Pancreas (tissue), 10 donors: ENCODE results near the gene RAB3IP. TPM values are rescaled to one million over a fixed set of nuclear protein-coding genes. Genes with fewer than 3 reads are reported as not detected.
A peak's percentile ranks its signal among the peaks of the same experiment; 100 is the strongest.

Experiments used
- ATAC-seq, 4 donors: fragments of 200-7000 bp; cut with Tn5 transposase; one replicate each; pipeline versions ENCODE4 v1.8.0 to v1.9.1; 2020; ENCODE audit warnings: mild to moderate bottlenecking in 4 of 4, moderate library complexity in 4 of 4
- DNase-seq, 6 donors: peaks; one replicate each; pipeline ENCODE4 v3.0.0-alpha.2; 2020
- FAIRE-seq: peaks from 2 replicates; lab custom pipeline; 2012; peaks lifted over from hg19 to GRCh38; lab: Jason Lieb, UNC
- H3K27ac ChIP-seq, 4 donors: fragments of 200-600 bp; sonication (generic); 1 replicate in 3 of 4; 2 replicates in 1 of 4; pipeline versions ENCODE4 v1.5.0 to v1.8.0; 2020
- H3K27me3 ChIP-seq, 4 donors: fragments of 200-600 bp; one replicate each; pipeline ENCODE4 v1.8.0; 2021
- H3K36me3 ChIP-seq, 3 donors: fragments of 200-600 bp; sonication (generic) in 1 of 3; one replicate each; pipeline versions ENCODE4 v1.5.0 to v1.8.0; 2020 to 2021
- H3K4me1 ChIP-seq, 3 donors: fragments of 200-600 bp; one replicate each; pipeline ENCODE4 v1.8.0; 2021
- H3K4me3 ChIP-seq, 4 donors: fragments of 200-600 bp; sonication (generic) in 2 of 4; one replicate each; pipeline versions ENCODE4 v1.5.0 to v1.8.0; 2020 to 2021
- H3K9me3 ChIP-seq, 4 donors: fragments of 200-600 bp; one replicate each; pipeline ENCODE4 v1.8.0; 2021
- WGBS, 2 donors: extraction: QIAGEN DNeasy Blood & Tissue Kit; methylation state at CpG; one replicate each; pipeline ENCODE4 v1.1.7; 2013; 5-methylcytosine and 5-hydroxymethylcytosine counted together
- intact Hi-C, 3 donors: fragments of 100-400 bp; cut with DNase I; formaldehyde crosslinking; loops; one replicate each; pipeline versions ENCODE4 v1.11.1 to v1.14.2; 2022
- polyA plus RNA-seq, 2 donors: library from polyadenylated mRNA; stranded (reverse); fragments of 200-250 nt; gene quantifications; one replicate each; pipeline ENCODE4 v1.2.3, GENCODE V29; 2013
- total RNA-seq, 6 donors: library from RNA; stranded (reverse); fragmentation: NEBNext Ultra II Directional in 4 of 6; extraction: Animal tissue kit (Norgen Biotek cat#: 25700) in 4 of 6; gene quantifications; one replicate each; pipeline versions ENCODE4 v1.2.1 to v1.2.4, GENCODE V29; 2021 to 2023
- TF ChIP-seq, protein P1 (sequence below), 4 donors: fragments of 200-600 bp; sonication (generic) in 3 of 4; IDR thresholded peaks; one replicate each; pipeline versions ENCODE4 v1.5.0 to v1.8.0; 2021; ENCODE audit warnings: antibody characterized with exemption in 4 of 4
- donor health status: healthy with polysubstance abuse.
- donor health status: DM: no; HTN: no; CAD: no; lungs with moderate emphysema.
- donor health status: DM: no; HTN: no; CAD: no.
- donor health status: control.
- donor health status: control.
- donor health status: Bipolar disorder and iron deficiency.
- donor health status: DM: yes; HTN: yes; CAD: no.
- donor health status: DM: no; HTN: no; CAD: no.
- donor health status: DM: no; HTN: no; CAD: no.
- donor health status: DM: yes; HTN: yes; CAD: no.

The RAB3IP gene
- total and polyA plus RNA-seq, 8 donors, result 19.4 to 38.0 (median 28.1) TPM

GRCh38 chr12:69712826-69713225, 25.8 kb upstream of the RAB3IP start:
- DNase-seq (no peak), ATAC-seq (no peak), FAIRE-seq (no peak)
- Histone ChIP-seq H3K9me3 (no peaks in the 10 kb centered on the region), H3K4me3 (no peak overlapping the region), H3K27me3 (no peaks in the 10 kb centered on the region), H3K36me3 (no peaks in the 10 kb centered on the region), H3K27ac (no peak overlapping the region), H3K4me1 (no peaks in the 10 kb centered on the region)
- TF ChIP-seq, protein P1, sequence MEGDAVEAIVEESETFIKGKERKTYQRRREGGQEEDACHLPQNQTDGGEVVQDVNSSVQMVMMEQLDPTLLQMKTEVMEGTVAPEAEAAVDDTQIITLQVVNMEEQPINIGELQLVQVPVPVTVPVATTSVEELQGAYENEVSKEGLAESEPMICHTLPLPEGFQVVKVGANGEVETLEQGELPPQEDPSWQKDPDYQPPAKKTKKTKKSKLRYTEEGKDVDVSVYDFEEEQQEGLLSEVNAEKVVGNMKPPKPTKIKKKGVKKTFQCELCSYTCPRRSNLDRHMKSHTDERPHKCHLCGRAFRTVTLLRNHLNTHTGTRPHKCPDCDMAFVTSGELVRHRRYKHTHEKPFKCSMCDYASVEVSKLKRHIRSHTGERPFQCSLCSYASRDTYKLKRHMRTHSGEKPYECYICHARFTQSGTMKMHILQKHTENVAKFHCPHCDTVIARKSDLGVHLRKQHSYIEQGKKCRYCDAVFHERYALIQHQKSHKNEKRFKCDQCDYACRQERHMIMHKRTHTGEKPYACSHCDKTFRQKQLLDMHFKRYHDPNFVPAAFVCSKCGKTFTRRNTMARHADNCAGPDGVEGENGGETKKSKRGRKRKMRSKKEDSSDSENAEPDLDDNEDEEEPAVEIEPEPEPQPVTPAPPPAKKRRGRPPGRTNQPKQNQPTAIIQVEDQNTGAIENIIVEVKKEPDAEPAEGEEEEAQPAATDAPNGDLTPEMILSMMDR (IDR thresholded peaks at IDR 0.05), result no peak
- intact Hi-C loops, result no loop called here
- WGBS, 2 donors, result 97 to 98% methylated on average over 2 of the region's 2 CpGs

- TF ChIP-seq, protein P1 (IDR thresholded peaks at IDR 0.05), result no peak
- no peak for FAIRE-seq
Measured at GRCh38 chr12:69714542-69714941, 24.1 kb upstream of the RAB3IP start.

GRCh38 chr12:69719336-69720316, 19.0 kb upstream of the RAB3IP start:
- no peaks in the 10 kb centered on the region for H3K4me1 ChIP-seq
- TF ChIP-seq, protein P1 (IDR thresholded peaks at IDR 0.05), result no peak
- FAIRE-seq (no peak), DNase-seq (no peak), ATAC-seq (peak in 3 of 4 donors; percentile 24 to 85 (median 51))
- no peaks in the 10 kb centered on the region for H3K9me3 ChIP-seq
- no peaks in the 10 kb centered on the region for H3K27me3 ChIP-seq
- WGBS, 2 donors, result 50 to 88% methylated on average over 1 of the region's 1 CpG
- H3K36me3 ChIP-seq, result no peaks in the 10 kb centered on the region
- no peak overlapping the region for H3K27ac ChIP-seq
- intact Hi-C loops, result no loop called here
- H3K4me3 ChIP-seq, result no peak overlapping the region

More at GRCh38 chr12:69714542-69714941, 24.1 kb upstream of the RAB3IP start:
- Histone ChIP-seq H3K27me3 (no peaks in the 10 kb centered on the region), H3K27ac (no peak overlapping the region), H3K36me3 (no peaks in the 10 kb centered on the region), H3K9me3 (no peaks in the 10 kb centered on the region), H3K4me1 (no peaks in the 10 kb centered on the region), H3K4me3 (no peak overlapping the region)
- DNase-seq, result no peak
- 60 to 74% methylated on average over 3 of the region's 3 CpGs for WGBS, 2 donors
- intact Hi-C loops, result no loop called here
- no peak for ATAC-seq

DNA sequence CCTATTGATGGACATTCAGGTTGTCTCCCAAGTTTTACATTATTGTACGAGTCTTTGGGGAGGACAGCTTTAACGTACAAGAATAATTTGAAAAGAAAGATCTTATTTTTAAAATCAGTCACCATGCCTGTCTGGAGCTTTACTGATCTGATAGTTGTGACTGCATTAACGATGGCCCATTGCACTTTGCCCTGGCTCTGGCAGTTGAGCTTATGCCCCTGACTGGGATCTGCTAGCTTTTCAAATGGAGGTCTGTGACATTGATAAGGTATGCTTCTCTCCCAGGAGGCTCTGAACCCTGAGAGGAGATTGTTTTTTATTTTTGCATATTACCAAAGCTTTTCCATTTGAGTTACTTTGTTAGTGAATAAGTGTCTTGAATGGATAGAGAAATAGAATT, 17.9 kb upstream of the RAB3IP start:
- FAIRE-seq (no peak), DNase-seq (no peak), ATAC-seq (no peak)
- Histone ChIP-seq H3K36me3 (no peaks in the 10 kb centered on the region), H3K4me3 (no peak overlapping the region), H3K9me3 (no peaks in the 10 kb centered on the region), H3K27ac (no peak overlapping the region), H3K27me3 (no peaks in the 10 kb centered on the region), H3K4me1 (no peaks in the 10 kb centered on the region)
- TF ChIP-seq, protein P1 (IDR thresholded peaks at IDR 0.05), result no peak
- 63 to 65% methylated on average over 3 of the region's 3 CpGs for WGBS, 2 donors
- intact Hi-C loops, result no loop called here

GRCh38 chr12:69726922-69727321, 11.7 kb upstream of the RAB3IP start:
- Histone ChIP-seq H3K27ac (no peak overlapping the region), H3K36me3 (no peaks in the 10 kb centered on the region), H3K9me3 (no peaks in the 10 kb centered on the region), H3K4me3 (no peak overlapping the region), H3K27me3 (no peaks in the 10 kb centered on the region), H3K4me1 (no peaks in the 10 kb centered on the region)
- FAIRE-seq (no peak), DNase-seq (no peak), ATAC-seq (no peak)
- intact Hi-C loops, result no loop called here
- WGBS, 2 donors, result 87 to 92% methylated on average over 4 of the region's 4 CpGs
- TF ChIP-seq, protein P1 (IDR thresholded peaks at IDR 0.05), result no peak
